ENCODE results near the gene NUS1. TPM values are rescaled to one million over a fixed set of nuclear protein-coding genes. Genes with fewer than 3 reads are reported as not detected.

NUS1 gene
- total RNA-seq, 1 donor from 2014 or later = 33.8 TPM

GRCh38 chr6:117676577-117677218 is 1.4 kb downstream of the NUS1 start:
- DNase-seq (ENCODE audit: low read depth) = no peak
- no peak for TF ChIP-seq CTCF (IDR thresholded peaks at IDR 0.05; ENCODE audit: insufficient read depth, low read length, poor library complexity, severe bottlenecking)
- H3K36me3 ChIP-seq (ENCODE audit: control insufficient read depth, insufficient read depth, low read length) = peaks cover 1% of the 10 kb centered on the region
- no peaks in the 10 kb centered on the region for H3K27me3 ChIP-seq (ENCODE audit: control insufficient read depth, insufficient read depth, low read length)
- H3K4me3 ChIP-seq (ENCODE audit: low read depth, low read length) = peak overlapping the region; percentile 72

- Histone ChIP-seq H3K4me3 (ENCODE audit: low read depth, low read length) (no peak overlapping the region), H3K27me3 (ENCODE audit: control insufficient read depth, insufficient read depth, low read length) (no peaks in the 10 kb centered on the region), H3K36me3 (ENCODE audit: control insufficient read depth, insufficient read depth, low read length) (peaks cover 1% of the 10 kb centered on the region)
- TF ChIP-seq CTCF (IDR thresholded peaks at IDR 0.05; ENCODE audit: insufficient read depth, low read length, poor library complexity, severe bottlenecking) = no peak
- no peak for DNase-seq (ENCODE audit: low read depth)
Observed at GRCh38 chr6:117677553-117678141, 2.4 kb downstream of the NUS1 start.

GRCh38 chr6:117681162-117681741 is 6.0 kb downstream of the NUS1 start:
- Histone ChIP-seq H3K36me3 (ENCODE audit: control insufficient read depth, insufficient read depth, low read length) (peaks cover 1% of the 10 kb centered on the region), H3K27me3 (ENCODE audit: control insufficient read depth, insufficient read depth, low read length) (no peaks in the 10 kb centered on the region), H3K4me3 (ENCODE audit: low read depth, low read length) (no peak overlapping the region)
- no peak for DNase-seq (ENCODE audit: low read depth)
- TF ChIP-seq CTCF (IDR thresholded peaks at IDR 0.05; ENCODE audit: insufficient read depth, low read length, poor library complexity, severe bottlenecking) = no peak

GRCh38 chr6:117684749-117685148 is 9.5 kb downstream of the NUS1 start:
- no peak for TF ChIP-seq CTCF (IDR thresholded peaks at IDR 0.05; ENCODE audit: insufficient read depth, low read length, poor library complexity, severe bottlenecking)
- Histone ChIP-seq H3K36me3 (ENCODE audit: control insufficient read depth, insufficient read depth, low read length) (no peaks in the 10 kb centered on the region), H3K4me3 (ENCODE audit: low read depth, low read length) (no peak overlapping the region), H3K27me3 (ENCODE audit: control insufficient read depth, insufficient read depth, low read length) (no peaks in the 10 kb centered on the region)
- DNase-seq (ENCODE audit: low read depth) = no peak

GRCh38 chr6:117685359-117685758 is 10.1 kb downstream of the NUS1 start:
- TF ChIP-seq CTCF (IDR thresholded peaks at IDR 0.05; ENCODE audit: insufficient read depth, low read length, poor library complexity, severe bottlenecking) = no peak
- Histone ChIP-seq H3K4me3 (ENCODE audit: low read depth, low read length) (no peak overlapping the region), H3K36me3 (ENCODE audit: control insufficient read depth, insufficient read depth, low read length) (no peaks in the 10 kb centered on the region), H3K27me3 (ENCODE audit: control insufficient read depth, insufficient read depth, low read length) (no peaks in the 10 kb centered on the region)
- DNase-seq (ENCODE audit: low read depth) = no peak
